Bronchial epithelial cell (primary cell): ENCODE measurements around the gene STRC. TPM values are rescaled to one million over a fixed set of nuclear protein-coding genes. Genes with fewer than 3 reads are reported as not detected.
A peak's percentile ranks its signal among the peaks of the same experiment; 100 is the strongest.
"Not testable (repeated sequence)": the region's sequence is repeated elsewhere in the genome, so short reads cannot be mapped to it uniquely, and the experiment has no call there.

ENCODE experiments used
- DNase-seq: peaks from one replicate; pipeline ENCODE4 v3.0.0-alpha.2; 2010; ENCODE audit warnings: low read depth
- FAIRE-seq: peaks from 2 replicates; lab custom pipeline; 2011; peaks lifted over from hg19 to GRCh38; lab: Jason Lieb, UNC
- H3K27me3 ChIP-seq: 2 replicates; pipeline ENCODE4 v1.5.1; 2011; ENCODE audit warnings: low read length; ENCODE audit not compliant: control insufficient read depth, insufficient read depth
- H3K36me3 ChIP-seq: 2 replicates; pipeline ENCODE4 v1.5.1; 2011; ENCODE audit warnings: low read length; ENCODE audit not compliant: control insufficient read depth, insufficient read depth
- H3K4me3 ChIP-seq: 2 replicates; pipeline ENCODE4 v1.5.1; 2011; ENCODE audit warnings: mild to moderate bottlenecking, low read depth, low read length, control low read depth
- CTCF ChIP-seq: IDR thresholded peaks from 2 replicates; pipeline ENCODE4 v1.5.1; 2011; ENCODE audit warnings: mild to moderate bottlenecking, moderate library complexity, low read length, control low read depth, inconsistent platforms; ENCODE audit not compliant: insufficient read depth, severe bottlenecking
- total RNA-seq: library from RNA; depleted of rRNA; stranded (reverse); fragments of >200 nt; gene quantifications from 2 replicates; pipeline ENCODE4 v1.2.1, GENCODE V29; 2014

Gene STRC
- 0.38 and 0.53 TPM in 2 replicates for total RNA-seq

GRCh38 chr15:43618700-43619099 is at the start of gene STRC:
Gene STRC, minus strand, starts transcription at chr15:43618800. Its CDS starts 78 bp downstream, at chr15:43618722.
- H3K36me3 ChIP-seq, DNase-seq, H3K27me3 ChIP-seq, H3K4me3 ChIP-seq: not testable (repeated sequence)
- FAIRE-seq, result peak; percentile 28

- not testable (repeated sequence) for H3K36me3 ChIP-seq, FAIRE-seq, H3K27me3 ChIP-seq, DNase-seq, H3K4me3 ChIP-seq
Measured at GRCh38 chr15:43666177-43666576, 47.6 kb upstream of the STRC start.

- H3K36me3 ChIP-seq, DNase-seq, H3K4me3 ChIP-seq, H3K27me3 ChIP-seq: not testable (repeated sequence)
- FAIRE-seq, result peak; percentile 86
Measured at GRCh38 chr15:43663333-43663732, 44.7 kb upstream of the STRC start.

- H3K27me3 ChIP-seq, FAIRE-seq: not testable (repeated sequence)
Measured at GRCh38 chr15:43662293-43662692, 43.7 kb upstream of the STRC start.

GRCh38 chr15:43659727-43660126 is 41.1 kb upstream of the STRC start:
- not testable (repeated sequence) for H3K36me3 ChIP-seq, H3K4me3 ChIP-seq, DNase-seq, H3K27me3 ChIP-seq, FAIRE-seq

More at GRCh38 chr15:43662293-43662692, 43.7 kb upstream of the STRC start:
- not testable (repeated sequence) for DNase-seq, H3K4me3 ChIP-seq, H3K36me3 ChIP-seq

GRCh38 chr15:43649430-43649926 is 30.9 kb upstream of the STRC start:
- H3K36me3 ChIP-seq, DNase-seq, H3K4me3 ChIP-seq, H3K27me3 ChIP-seq: not testable (repeated sequence)
- FAIRE-seq, result peak; percentile 88

GRCh38 chr15:43648649-43649429 is 30.2 kb upstream of the STRC start, which contains the start of gene CATSPER2:
Gene CATSPER2, minus strand, starts transcription at chr15:43648844. Its CDS starts 783 bp downstream, at chr15:43648061.
- no peak within 1 kb of the TSS for H3K4me3 ChIP-seq
- no peak for FAIRE-seq
- H3K36me3 ChIP-seq, result no peaks in the 10 kb centered on the region
- DNase-seq, result no peak
- TF ChIP-seq CTCF, result no peak
- H3K27me3 ChIP-seq, result no peaks in the 10 kb centered on the region

- H3K36me3 ChIP-seq, H3K27me3 ChIP-seq, H3K4me3 ChIP-seq, DNase-seq, FAIRE-seq: not testable (repeated sequence)
Measured at GRCh38 chr15:43638464-43639204, 20.0 kb upstream of the STRC start.

- H3K27me3 ChIP-seq, H3K36me3 ChIP-seq, H3K4me3 ChIP-seq, FAIRE-seq, DNase-seq: not testable (repeated sequence)
Measured at GRCh38 chr15:43626937-43627336, 8.3 kb upstream of the STRC start.
